ENCODE data around the gene ZNF500. TPM values are rescaled to one million over a fixed set of nuclear protein-coding genes. Genes with fewer than 3 reads are reported as not detected.

Gene ZNF500
- total and polyA plus RNA-seq, 10 of the 15 experiments (the other 5 are each of a cell fraction or from before 2014, with no cell fraction given) = 0.99 to 13.1 (median 5.5) TPM

GRCh38 chr16:4814046-4814445 lies 47.1 kb upstream of the ZNF500 start:
- in situ Hi-C loops (cut with MboI) = no loop called here
- H3K9ac ChIP-seq (ENCODE audit: control insufficient read depth, insufficient read depth, low read length) = no peak overlapping the region

More at GRCh38 chr16:4814046-4814445, 47.1 kb upstream of the ZNF500 start:
- ChIA-PET CTCF (no interaction called here), RAD21 (ENCODE audit: unreplicated experiment) (no interaction called here), POLR2A (interaction anchor here (0.7 kb wide), 1 partner anchor 346 kb away, joined by 4 read pairs; no protein-coding TSS in a partner anchor), SMC1A (ENCODE audit: uncharacterized antibody, unreplicated experiment) (no interaction called here)
- no peaks in the 10 kb centered on the region for H3K79me2 ChIP-seq (ENCODE audit: control insufficient read depth, insufficient read depth, low read length)
- TF ChIP-seq KDM1A (IDR thresholded peaks at IDR 0.05; ENCODE audit: borderline replicate concordance) = no peak
- TF ChIP-seq SREBF1 (IDR thresholded peaks at IDR 0.05; ENCODE audit: low read length) = no peak
- TF ChIP-seq, protein P1, sequence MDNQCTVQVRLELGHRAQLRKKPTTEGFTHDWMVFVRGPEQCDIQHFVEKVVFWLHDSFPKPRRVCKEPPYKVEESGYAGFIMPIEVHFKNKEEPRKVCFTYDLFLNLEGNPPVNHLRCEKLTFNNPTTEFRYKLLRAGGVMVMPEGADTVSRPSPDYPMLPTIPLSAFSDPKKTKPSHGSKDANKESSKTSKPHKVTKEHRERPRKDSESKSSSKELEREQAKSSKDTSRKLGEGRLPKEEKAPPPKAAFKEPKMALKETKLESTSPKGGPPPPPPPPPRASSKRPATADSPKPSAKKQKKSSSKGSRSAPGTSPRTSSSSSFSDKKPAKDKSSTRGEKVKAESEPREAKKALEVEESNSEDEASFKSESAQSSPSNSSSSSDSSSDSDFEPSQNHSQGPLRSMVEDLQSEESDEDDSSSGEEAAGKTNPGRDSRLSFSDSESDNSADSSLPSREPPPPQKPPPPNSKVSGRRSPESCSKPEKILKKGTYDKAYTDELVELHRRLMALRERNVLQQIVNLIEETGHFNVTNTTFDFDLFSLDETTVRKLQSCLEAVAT (IDR thresholded peaks at IDR 0.05) = no peak
- no peak for TF ChIP-seq NFYA (IDR thresholded peaks at IDR 0.05; ENCODE audit: borderline replicate concordance, low read depth, low read length)
- no peak for TF ChIP-seq STAT1 (conservative IDR thresholded peaks at IDR 0.05)
- no peak for TF ChIP-seq EGR1 (IDR thresholded peaks at IDR 0.05; ENCODE audit: borderline replicate concordance in 1 of 2, low read depth in 2 of 2, low read length in 2 of 2)
- TF ChIP-seq FOXM1 (IDR thresholded peaks at IDR 0.05; ENCODE audit: low read depth, low read length) = no peak
- TF ChIP-seq RELA (IDR thresholded peaks at IDR 0.05; ENCODE audit: borderline replicate concordance, partially characterized antibody) = no peak
- TF ChIP-seq RCOR1 (conservative IDR thresholded peaks at IDR 0.05; ENCODE audit: low read depth, low read length) = no peak
- TF ChIP-seq ZNF592 (IDR thresholded peaks at IDR 0.05) = no peak
- no peak for TF ChIP-seq PKNOX1 (IDR thresholded peaks at IDR 0.05)
- no peak for TF ChIP-seq HDGF (IDR thresholded peaks at IDR 0.05)
- no peak for TF ChIP-seq SMARCA5 (IDR thresholded peaks at IDR 0.05)
- TF ChIP-seq GATAD2B (conservative IDR thresholded peaks at IDR 0.05; ENCODE audit: low read depth) = no peak
- no peak for TF ChIP-seq TCF7 (IDR thresholded peaks at IDR 0.05; ENCODE audit: borderline replicate concordance)
- TF ChIP-seq EP300 (IDR thresholded peaks at IDR 0.05; ENCODE audit: borderline replicate concordance in 1 of 2, control insufficient read depth in 1 of 2, low read depth in 2 of 2, low read length in 2 of 2) = no peak
- TF ChIP-seq POU2F2 (IDR thresholded peaks at IDR 0.05; ENCODE audit: borderline replicate concordance, low read depth, low read length) = no peak
- TF ChIP-seq, protein P2, sequence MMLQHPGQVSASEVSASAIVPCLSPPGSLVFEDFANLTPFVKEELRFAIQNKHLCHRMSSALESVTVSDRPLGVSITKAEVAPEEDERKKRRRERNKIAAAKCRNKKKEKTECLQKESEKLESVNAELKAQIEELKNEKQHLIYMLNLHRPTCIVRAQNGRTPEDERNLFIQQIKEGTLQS (IDR thresholded peaks at IDR 0.05; ENCODE audit: borderline replicate concordance, extremely low read depth, low read depth, low read length) = no peak
- FAIRE-seq (no peak), DNase-seq (ENCODE audit: low read depth, low spot score) (no peak), ATAC-seq (no peak)
- H3K36me3 ChIP-seq (ENCODE audit: control insufficient read depth in 2 of 2, insufficient read depth in 2 of 2, low read length in 1 of 2) = peaks cover 21 to 24% of the 10 kb centered on the region in 2 experiments
- BruUV-seq (replicated peaks) = TSS peak; percentile 12
- H3K4me1 ChIP-seq (ENCODE audit: control insufficient read depth, insufficient read depth, low read length) = no peaks in the 10 kb centered on the region
- H3K4me2 ChIP-seq (ENCODE audit: control insufficient read depth, insufficient read depth) = no peak overlapping the region
- no peak overlapping the region for H2AFZ ChIP-seq (ENCODE audit: control insufficient read depth, low read depth, low read length)
- H3K9me3 ChIP-seq (replicated peaks; ENCODE audit: control insufficient read depth, insufficient read depth, low read length) = no peaks in the 10 kb centered on the region
- no peak overlapping the region for H3K27ac ChIP-seq (ENCODE audit: control insufficient read depth, insufficient read depth)
- H4K20me1 ChIP-seq (ENCODE audit: control insufficient read depth, insufficient read depth) = no peaks in the 10 kb centered on the region
- intact Hi-C loops (cut with micrococcal nuclease; ENCODE audit: unreplicated experiment) = no loop called here
- H3K27me3 ChIP-seq (replicated peaks in 1 of 2; ENCODE audit: control insufficient read depth in 2 of 2, insufficient read depth in 2 of 2, low read length in 1 of 2) = no peaks in the 10 kb centered on the region
- H3K4me3 ChIP-seq = no peak overlapping the region
